ENCODE data around the gene SLC26A11.
"Not testable (repeated sequence)": the region's sequence is repeated elsewhere in the genome, so short reads cannot be mapped to it uniquely, and the experiment has no call there.

Gene SLC26A11

DNA sequence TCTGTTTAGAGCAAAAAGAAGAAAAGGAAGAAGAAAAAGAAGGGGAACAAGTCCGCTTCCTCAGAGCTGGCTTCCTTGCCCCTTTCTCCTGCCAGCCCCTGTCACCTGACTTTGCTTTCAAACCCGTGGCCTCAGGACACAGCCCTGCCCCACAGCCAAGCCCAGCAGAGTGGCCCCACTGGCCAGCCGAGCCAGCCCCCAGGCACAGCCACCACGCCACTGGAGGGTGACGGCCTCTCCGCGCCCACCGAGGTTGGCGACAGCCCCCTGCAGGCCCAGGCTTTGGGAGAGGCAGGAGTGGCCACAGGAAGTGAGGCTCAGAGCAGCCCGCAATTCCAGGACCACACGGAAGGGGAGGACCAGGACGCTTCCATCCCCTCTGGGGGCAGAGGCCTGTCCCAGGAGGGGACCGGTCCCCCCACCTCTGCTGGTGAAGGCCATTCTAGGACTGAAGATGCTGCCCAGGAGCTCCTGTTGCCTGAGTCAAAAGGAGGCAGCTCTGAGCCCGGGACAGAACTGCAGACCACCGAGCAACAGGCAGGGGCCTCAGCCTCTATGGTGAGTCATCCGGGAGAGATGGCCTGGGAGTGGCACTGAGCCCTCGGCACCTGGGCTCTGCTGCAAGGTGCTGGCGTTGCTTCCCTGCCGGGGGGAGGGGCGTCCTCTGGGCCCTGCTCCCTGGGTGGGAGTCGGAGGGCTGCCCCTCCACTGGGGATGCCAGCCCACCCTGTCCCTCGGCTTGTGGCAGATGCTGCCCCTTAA lies 67.8 kb downstream of the SLC26A11 start:
- no peak for DNase-seq

DNA sequence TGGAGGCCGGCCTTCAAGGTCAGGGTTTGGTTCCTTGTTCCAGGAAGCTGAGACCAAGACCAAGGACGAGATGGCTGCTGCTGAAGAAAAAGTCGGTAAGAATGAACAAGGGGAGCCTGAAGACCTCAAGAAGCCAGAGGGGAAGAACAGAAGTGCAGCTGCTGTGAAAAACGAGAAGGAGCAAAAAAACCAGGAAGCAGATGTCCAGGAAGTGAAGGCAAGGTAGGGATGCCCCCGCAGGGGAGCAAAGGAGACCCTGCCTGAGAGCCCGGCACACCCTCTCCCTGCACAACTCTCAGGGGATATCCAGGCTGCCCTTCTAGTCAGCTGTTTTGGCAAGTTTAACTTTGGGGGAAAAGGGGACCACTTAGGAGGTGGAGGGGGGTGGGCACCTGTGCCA lies 69.4 kb downstream of the SLC26A11 start:
- DNase-seq, result no peak

DNA sequence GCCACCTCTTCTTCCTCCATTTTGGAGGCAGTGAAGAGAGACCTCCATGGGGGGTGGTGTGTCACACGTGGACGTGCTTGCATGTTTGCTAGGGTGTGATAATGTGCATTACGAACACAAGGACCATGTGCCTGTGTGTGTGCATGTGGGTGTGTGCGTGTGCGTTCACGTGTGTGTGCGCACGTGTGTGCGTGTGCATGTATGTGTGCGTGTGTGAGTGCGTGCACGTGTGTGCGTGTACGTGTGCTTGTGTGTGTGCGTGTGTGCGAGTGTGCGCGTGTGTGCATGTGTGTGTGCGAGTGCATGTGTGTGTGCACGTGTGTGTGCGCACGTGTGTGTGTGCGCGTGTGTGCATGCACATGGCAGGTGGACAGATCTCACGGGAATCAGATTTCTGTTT lies 69.9 kb downstream of the SLC26A11 start:
- DNase-seq, result no peak

DNA sequence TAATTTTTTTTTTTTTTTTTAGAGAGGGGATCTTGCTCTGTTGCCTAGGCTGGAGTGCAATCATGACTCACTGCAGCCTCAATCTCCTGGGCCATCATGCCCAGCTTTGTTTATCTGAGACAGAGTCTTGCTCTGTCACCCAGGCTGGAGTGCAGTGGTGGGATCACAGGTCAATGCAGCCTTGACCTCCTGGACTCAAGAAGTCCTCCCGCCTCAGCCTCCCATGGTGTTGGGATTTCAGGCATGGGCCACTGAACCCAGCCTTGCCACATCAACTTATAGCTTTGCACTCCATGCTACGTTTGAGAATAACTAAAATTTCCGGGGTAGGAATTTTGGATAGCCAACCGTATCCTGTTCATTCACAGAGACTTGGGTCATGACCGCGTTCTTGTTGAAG lies 71.0 kb downstream of the SLC26A11 start:
- no peak for DNase-seq

DNA sequence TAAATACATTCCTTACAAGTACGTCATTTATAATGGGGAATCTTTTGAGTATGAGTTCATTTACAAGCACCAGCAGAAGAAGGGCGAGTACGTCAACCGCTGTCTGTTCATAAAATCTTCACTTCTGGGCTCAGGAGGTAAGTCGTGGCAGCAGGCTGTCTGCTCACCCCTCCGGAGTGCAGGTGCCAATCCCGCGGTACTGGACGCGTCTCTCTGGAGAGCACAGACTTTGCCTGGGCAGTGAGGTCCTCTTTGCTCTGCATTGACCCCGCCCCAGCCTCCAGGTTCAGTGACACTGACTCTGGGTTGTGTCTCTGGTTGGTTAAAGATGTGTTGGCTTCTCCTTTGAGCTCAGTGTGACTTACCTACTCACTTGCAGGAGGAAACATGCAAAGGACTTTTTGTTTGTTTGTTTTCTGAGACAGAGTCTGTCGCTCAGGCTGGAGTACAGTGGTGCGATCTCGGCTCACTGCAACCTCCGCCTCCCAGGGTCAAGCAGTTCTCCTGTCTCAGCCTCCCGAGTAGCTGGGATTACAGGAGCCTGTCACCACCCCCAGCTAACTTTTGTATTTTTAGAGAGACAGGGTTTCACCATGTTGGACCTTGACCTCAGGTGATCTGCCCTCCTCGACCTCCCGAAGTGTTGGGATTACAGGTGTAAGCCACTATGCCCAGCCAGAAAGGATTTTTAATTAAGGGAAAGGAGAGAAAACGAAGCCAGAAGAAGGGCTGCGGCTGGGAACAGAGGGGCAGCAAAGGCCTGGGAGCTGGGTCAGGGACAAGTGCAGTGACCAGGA lies 71.7 kb downstream of the SLC26A11 start:
- no peak for DNase-seq

DNA sequence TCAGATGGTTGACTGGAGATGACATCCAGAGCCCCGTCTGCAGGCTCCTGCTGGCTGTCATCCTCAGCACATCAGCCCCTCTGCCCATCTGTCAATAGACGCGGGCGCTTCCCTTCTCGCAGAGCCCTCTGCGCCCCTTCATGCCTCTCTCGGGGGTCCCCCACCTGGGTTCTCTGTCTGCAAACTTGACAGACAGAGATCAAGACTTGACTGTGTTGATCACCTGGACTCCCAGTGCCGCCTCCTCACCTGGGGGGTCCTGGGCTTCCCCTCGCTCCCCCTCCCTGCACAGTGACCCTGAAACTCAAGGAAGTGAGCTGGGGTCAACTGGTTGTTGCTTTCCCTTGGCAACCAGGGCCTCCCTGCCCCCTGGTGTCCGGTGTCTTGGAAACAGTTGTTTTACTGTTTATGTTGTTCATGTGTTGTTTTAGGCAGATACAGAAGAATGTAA lies 72.3 kb downstream of the SLC26A11 start:
- no peak for DNase-seq

DNA sequence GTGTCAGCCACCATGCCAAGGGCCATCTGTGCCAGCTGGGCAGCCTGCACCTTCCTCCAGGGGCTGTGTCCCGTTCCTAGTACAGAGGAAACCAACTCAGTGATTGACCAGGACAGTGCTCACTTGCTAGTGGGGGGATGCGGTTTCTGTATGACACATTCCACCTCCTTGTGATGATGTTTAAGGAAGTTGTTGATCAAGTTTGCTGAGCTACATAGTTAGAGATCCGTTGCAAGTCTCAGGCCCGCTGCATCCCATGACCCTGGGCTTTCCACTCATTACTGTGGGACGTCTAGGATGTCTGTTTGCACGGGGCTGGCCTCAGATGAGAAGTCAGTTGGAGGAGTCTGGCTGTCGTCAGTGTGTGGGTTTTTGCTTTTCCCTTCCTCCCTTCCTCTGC lies 74.0 kb downstream of the SLC26A11 start:
- no peak for DNase-seq

DNA sequence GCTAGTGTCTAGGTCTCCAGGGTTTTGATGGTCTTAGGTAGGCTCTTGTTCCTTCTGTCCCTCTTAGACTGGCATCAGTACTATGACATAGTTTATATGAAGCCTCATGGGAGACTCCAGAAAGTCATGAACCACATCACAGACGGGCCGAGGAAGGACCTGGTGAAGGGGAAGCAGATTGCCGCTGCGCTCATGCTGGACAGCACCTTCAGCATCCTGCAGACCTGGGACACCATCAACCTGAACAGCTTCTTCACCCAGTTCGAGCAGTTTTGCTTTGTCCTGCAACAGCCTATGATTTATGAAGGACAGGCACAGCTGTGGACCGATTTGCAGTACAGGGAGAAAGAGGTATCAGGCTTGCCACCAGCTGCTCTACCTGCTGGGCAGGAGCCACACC lies 74.4 kb downstream of the SLC26A11 start:
- no peak for DNase-seq

DNA sequence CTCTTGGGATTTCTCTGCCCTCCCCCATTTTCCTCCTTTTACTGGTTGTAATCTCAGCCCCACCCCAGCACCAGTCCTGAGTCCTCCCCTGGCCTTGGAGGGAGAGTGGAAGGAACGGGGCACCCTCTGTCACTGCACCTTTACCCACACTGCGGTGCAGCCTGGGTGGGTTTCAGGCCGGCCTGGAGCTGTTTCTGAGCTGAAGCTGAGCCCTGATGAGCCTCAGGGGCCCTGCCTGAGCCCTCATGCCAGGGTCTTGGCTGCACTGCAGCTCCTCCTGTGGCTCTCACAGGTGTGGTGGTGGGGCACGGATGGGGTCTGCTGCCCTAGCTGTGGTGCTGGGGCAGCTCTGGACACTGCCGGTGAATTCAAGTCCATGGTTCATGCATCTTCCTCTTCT lies 74.9 kb downstream of the SLC26A11 start:
- DNase-seq, result no peak

DNA sequence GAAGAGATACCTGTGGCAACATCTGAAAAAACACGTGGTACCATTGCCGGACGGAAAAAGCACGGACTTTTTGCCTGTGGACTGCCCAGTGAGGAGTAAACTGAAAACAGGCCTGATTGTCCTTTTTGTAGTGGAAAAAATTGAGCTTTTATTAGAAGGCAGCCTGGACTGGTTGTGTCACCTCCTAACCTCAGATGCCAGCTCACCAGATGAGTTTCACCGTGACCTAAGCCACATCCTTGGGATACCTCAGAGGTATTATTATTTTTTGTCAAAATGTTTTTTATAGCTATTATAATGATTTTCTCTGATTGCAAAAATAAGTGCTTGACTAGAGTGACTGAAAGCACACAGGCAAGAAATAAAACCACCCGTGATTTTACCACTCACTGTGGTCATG lies 75.3 kb downstream of the SLC26A11 start:
- no peak for DNase-seq

DNA sequence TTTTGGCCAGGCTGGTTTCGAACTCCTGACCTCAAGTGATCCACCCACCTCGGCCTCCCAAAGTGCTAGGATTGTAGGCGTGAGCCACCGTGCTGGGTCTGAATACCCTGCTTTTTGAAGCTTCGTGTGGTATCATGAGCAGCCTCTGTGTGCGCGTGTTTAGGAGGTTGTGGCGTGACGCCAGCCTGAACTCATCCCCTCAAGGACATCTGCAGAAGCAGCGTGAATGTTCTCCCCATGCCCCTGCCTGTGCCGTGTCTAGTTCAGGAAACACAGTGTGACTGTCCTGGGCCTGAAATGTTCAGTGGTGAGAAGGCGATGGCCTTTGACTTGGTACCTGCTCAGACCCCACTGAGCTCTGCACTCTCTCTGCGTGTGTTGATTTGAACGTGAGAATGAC lies 76.0 kb downstream of the SLC26A11 start:
- no peak for DNase-seq

DNA sequence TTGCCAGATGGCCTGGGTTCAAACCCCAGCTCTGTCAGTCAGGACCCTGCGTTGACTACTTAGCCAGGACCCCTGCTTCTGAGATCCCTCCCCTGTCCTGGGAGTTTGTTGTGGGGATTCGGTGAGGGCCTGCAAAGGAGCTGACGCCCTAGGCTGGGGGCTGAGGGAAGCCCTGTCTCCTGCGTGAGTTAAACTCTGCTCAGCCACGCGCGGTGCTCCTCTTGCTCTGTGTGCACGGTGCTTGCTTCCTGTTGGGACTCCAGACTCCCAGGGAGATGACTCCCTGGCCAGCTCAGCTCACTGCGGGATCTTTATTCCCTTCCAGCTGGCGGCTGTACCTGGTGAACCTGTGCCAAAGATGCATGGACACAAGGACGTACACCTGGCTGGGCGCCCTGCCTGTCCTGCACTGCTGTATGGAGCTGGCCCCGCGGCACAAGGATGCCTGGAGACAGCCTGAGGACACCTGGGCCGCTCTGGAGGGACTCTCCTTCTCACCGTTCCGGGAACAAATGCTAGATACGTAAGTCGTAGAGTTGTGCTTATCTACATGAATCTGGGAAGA lies 77.9 kb downstream of the SLC26A11 start:
- DNase-seq, result no peak

DNA sequence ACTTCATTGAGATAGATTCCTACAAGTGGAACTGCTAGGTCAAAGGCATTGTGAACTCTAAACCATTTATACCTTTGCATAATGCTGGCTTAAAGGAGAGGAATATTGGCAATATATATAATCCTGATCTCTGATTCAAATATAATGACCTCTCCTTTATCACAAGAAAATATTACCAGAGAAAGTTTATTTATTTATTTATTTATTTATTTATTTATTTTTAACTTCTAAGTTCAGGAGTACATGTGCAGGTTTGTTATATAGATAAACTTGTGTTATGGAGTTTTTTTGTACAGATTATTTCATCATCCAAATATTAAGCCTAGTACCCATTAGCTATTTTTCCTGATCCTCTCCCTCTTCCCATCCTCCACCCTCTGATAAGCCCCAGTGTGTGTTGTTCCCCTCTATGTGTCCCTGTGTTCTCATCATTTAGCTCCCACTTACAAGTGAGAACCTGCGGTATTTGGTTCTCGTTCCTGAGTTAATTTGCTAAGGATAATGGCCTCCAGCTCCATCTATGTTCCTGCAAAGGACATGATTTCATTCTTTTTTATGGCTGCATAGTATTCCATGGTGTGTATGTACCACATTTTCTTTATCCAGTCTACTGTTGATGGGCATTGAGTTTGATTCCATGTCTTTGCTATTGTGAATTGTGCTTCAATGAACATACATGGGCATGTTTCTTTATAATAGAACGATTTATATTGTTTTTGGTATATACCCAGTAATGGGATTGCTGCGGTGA lies 79.3 kb downstream of the SLC26A11 start:
- DNase-seq, result not testable (repeated sequence)

DNA sequence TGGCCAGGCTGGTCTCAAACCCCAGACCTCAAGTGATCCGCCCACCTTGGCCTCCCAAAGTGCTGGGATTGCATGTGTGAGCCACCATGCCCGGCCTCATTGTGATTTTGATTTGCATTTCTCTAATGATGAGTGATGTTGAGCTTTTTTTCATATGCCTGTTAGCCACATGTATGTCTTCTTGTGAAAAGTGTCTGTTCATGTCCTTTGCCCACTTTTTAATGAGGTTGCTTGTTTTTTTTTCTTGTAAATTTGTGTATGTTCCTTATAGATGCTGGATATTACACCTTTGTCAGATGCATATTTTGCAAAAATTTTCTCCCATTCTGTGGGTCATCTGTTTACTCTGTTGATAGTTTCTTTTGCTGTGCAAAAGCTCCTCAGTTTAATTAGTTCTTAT lies 80.5 kb downstream of the SLC26A11 start:
- not testable (repeated sequence) for DNase-seq

Data from activated effector memory CD4-positive, alpha-beta T cell treated with Interleukin-2 at 50 U/mL for 16 hours (primary cell).